Left lung (tissue), 10 donors: Measurements from ENCODE around the gene ERCC5. TPM values are rescaled to one million over a fixed set of nuclear protein-coding genes. Genes with fewer than 3 reads are reported as not detected.

ENCODE experiments used
- ATAC-seq: fragments of 200-7000 bp; cut with Tn5 transposase; one replicate; pipeline ENCODE4 v1.9.1; 2020; ENCODE audit warnings: moderate library complexity
- DNase-seq, 4 donors: peaks; one replicate each; pipeline ENCODE4 v3.0.0-alpha.2; 2013 to 2020
- H3K27ac ChIP-seq, 2 donors: fragments of 200-600 bp; sonication (generic) in 1 of 2; one replicate each; pipeline versions ENCODE4 v1.5.0 to v1.8.0; 2020 to 2021
- H3K27me3 ChIP-seq, 2 donors: fragments of 200-600 bp; sonication (generic) in 1 of 2; one replicate each; pipeline versions ENCODE4 v1.5.0 to v1.8.0; 2020 to 2021
- H3K36me3 ChIP-seq, 2 donors: fragments of 200-600 bp; sonication (generic) in 1 of 2; one replicate each; pipeline versions ENCODE4 v1.5.0 to v1.8.0; 2020 to 2021
- H3K4me1 ChIP-seq, 2 donors: fragments of 200-600 bp; one replicate each; pipeline ENCODE4 v1.8.0; 2021
- H3K4me3 ChIP-seq, 2 donors: fragments of 200-600 bp; sonication (generic) in 1 of 2; one replicate each; pipeline versions ENCODE4 v1.5.0 to v1.8.0; 2020 to 2021; ENCODE audit warnings: mild to moderate bottlenecking in 1 of 2
- H3K9me3 ChIP-seq, 2 donors: fragments of 200-600 bp; sonication (generic) in 1 of 2; one replicate each; pipeline versions ENCODE4 v1.5.0 to v1.8.0; 2020 to 2021
- intact Hi-C, 2 donors: fragments of 100-400 bp; cut with DNase I; formaldehyde crosslinking; loops; one replicate each; pipeline versions ENCODE4 v1.11.2 to v1.14.2; 2022
- polyA plus RNA-seq, 6 donors: library from polyadenylated mRNA; unstranded; fragments of 120-200 nt; gene quantifications; one replicate each; pipeline ENCODE4 v1.2.1, GENCODE V29; 2013; ENCODE audit not compliant: insufficient read length in 6 of 6
- total RNA-seq, 2 donors: library from RNA; stranded (reverse); fragmentation: NEBNext Ultra II Directional; extraction: Animal tissue kit (Norgen Biotek cat#: 25700); gene quantifications; one replicate each; pipeline ENCODE4 v1.2.1, GENCODE V29; 2021
- TF ChIP-seq, protein P1 (sequence below), 2 donors: fragments of 200-600 bp; sonication (generic) in 1 of 2; IDR thresholded peaks; one replicate each; pipeline versions ENCODE4 v1.5.0 to v1.8.0; 2021; ENCODE audit warnings: antibody characterized with exemption in 2 of 2
- donor health status: DM: no; HTN: yes; CAD: no.
- donor health status: DM: no; HTN: no; CAD: no.

The ERCC5 gene
- total and polyA plus RNA-seq, 8 donors = 37.6 to 95.8 (median 77.4) TPM

GRCh38 chr13:102847272-102848234 is 1.7 kb downstream of the ERCC5 start:
- Histone ChIP-seq H3K27me3 (no peaks in the 10 kb centered on the region), H3K4me3 (peak overlapping the region; percentile 75 to 89), H3K36me3 (no peaks in the 10 kb centered on the region), H3K4me1 (peaks cover 7 to 24% of the 10 kb centered on the region in 2 donors), H3K9me3 (no peaks in the 10 kb centered on the region), H3K27ac (peak overlapping the region; percentile 98 to 100)
- intact Hi-C loops = loop anchor here in 1 of 2 donors (5.0 kb wide), 1 partner anchor 255 kb away; no protein-coding TSS in a partner anchor
- peak; percentile 15 for ATAC-seq
- TF ChIP-seq, protein P1, sequence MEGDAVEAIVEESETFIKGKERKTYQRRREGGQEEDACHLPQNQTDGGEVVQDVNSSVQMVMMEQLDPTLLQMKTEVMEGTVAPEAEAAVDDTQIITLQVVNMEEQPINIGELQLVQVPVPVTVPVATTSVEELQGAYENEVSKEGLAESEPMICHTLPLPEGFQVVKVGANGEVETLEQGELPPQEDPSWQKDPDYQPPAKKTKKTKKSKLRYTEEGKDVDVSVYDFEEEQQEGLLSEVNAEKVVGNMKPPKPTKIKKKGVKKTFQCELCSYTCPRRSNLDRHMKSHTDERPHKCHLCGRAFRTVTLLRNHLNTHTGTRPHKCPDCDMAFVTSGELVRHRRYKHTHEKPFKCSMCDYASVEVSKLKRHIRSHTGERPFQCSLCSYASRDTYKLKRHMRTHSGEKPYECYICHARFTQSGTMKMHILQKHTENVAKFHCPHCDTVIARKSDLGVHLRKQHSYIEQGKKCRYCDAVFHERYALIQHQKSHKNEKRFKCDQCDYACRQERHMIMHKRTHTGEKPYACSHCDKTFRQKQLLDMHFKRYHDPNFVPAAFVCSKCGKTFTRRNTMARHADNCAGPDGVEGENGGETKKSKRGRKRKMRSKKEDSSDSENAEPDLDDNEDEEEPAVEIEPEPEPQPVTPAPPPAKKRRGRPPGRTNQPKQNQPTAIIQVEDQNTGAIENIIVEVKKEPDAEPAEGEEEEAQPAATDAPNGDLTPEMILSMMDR (IDR thresholded peaks at IDR 0.05) = peak; percentile 50 to 61
- peak in 1 of 4 donors; percentile 33 for DNase-seq

GRCh38 chr13:102848956-102849355 is 3.1 kb downstream of the ERCC5 start:
- ATAC-seq (no peak), DNase-seq (no peak)
- Histone ChIP-seq H3K4me3 (no peak overlapping the region), H3K9me3 (no peaks in the 10 kb centered on the region), H3K4me1 (peaks cover 7 to 24% of the 10 kb centered on the region in 2 donors), H3K27ac (no peak overlapping the region), H3K36me3 (peaks cover 0 to 5% of the 10 kb centered on the region in 2 donors), H3K27me3 (no peaks in the 10 kb centered on the region)
- TF ChIP-seq, protein P1 (IDR thresholded peaks at IDR 0.05) = no peak
- intact Hi-C loops = loop anchor here in 1 of 2 donors (5.0 kb wide), 1 partner anchor 257 kb away; no protein-coding TSS in a partner anchor

DNA sequence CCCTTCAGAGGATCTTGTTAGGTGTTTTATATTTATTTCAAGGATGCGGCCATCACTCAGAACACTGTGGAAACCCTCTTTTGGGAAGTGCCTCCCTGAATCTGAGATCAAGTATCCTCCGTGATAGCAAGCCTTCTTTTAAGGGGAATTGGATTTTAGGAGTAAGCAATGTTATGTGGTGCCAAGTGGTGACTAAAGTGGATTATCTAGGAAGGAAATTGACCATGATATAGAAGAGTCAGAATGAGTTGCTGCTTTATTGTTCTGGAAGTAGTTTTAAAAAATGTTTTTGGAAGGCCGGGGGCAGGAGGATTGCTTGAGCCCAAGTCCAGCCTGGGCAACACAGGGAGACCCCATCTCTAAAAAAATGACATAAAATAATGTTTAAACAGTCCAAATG is 6.7 kb downstream of the ERCC5 start:
- Histone ChIP-seq H3K27me3 (no peaks in the 10 kb centered on the region), H3K9me3 (no peaks in the 10 kb centered on the region), H3K27ac (no peak overlapping the region), H3K36me3 (peaks cover 0 to 39% of the 10 kb centered on the region in 2 donors), H3K4me1 (peaks cover 7 to 9% of the 10 kb centered on the region in 2 donors), H3K4me3 (no peak overlapping the region)
- intact Hi-C loops = no loop called here
- ATAC-seq = no peak
- DNase-seq = no peak
- TF ChIP-seq, protein P1 (IDR thresholded peaks at IDR 0.05) = no peak

DNA sequence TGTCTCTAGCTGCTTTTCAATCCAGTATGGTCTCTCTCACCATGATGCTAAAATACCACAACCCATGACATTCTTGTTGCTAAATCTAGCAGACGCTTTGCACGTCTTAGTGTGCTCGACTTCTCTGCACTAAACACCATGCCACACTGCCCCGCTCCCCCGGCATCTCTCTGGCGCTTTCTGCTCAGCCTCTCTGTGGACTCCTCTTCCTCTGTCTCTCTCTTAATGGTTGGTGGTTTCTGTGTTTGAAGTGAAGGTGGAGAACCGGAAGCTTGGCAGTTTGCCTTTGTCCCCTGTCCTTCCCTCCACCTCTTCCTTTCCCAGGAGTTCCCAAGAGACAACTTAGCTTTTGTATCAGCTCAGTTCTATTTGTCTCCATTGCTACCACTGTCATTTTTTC is 8.8 kb downstream of the ERCC5 start:
- Histone ChIP-seq H3K4me3 (no peak overlapping the region), H3K36me3 (peaks cover 0 to 61% of the 10 kb centered on the region in 2 donors), H3K27me3 (no peaks in the 10 kb centered on the region), H3K4me1 (no peaks in the 10 kb centered on the region), H3K27ac (no peak overlapping the region), H3K9me3 (no peaks in the 10 kb centered on the region)
- no peak for DNase-seq
- intact Hi-C loops = no loop called here
- ATAC-seq = no peak
- TF ChIP-seq, protein P1 (IDR thresholded peaks at IDR 0.05) = no peak

DNA sequence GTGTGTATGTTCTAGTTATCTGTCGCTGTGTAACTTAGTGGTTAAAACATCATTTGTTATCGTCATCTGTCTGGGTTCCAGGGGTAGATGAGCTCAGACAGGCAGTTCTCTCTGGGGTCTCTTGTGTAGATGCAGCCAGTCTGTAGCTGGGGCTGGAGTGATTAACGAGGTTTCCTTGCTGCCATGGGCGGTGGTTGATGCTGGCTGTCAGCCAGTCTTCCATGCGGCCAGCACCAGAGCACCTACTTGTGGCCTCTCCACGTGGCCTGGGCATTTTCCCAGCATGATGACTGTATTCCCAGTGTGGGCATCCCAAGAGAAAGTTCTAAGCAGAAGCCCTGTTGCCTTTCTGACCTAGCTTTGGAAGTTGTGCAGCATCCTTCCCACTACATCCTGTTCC is 10.7 kb downstream of the ERCC5 start:
- H3K27me3 ChIP-seq = no peaks in the 10 kb centered on the region
- no peak overlapping the region for H3K4me3 ChIP-seq
- H3K36me3 ChIP-seq = peaks cover 2 to 79% of the 10 kb centered on the region in 2 donors
- TF ChIP-seq, protein P1 (IDR thresholded peaks at IDR 0.05) = no peak
- H3K9me3 ChIP-seq = no peaks in the 10 kb centered on the region
- DNase-seq (peak in 1 of 4 donors; percentile 52), ATAC-seq (peak; percentile 64)
- no peaks in the 10 kb centered on the region for H3K4me1 ChIP-seq
- H3K27ac ChIP-seq = no peak overlapping the region
- intact Hi-C loops = no loop called here
